ENCODE measurements around the gene NCKAP5L. TPM values are rescaled to one million over a fixed set of nuclear protein-coding genes. Genes with fewer than 3 reads are reported as not detected.

NCKAP5L gene
- total and polyA plus RNA-seq, 9 of the 15 experiments (the other 6 are each of a cell fraction or from before 2014, with no cell fraction given), result 0.01 to 14.4 (median 3.7) TPM

- TF ChIP-seq FOS (IDR thresholded peaks at IDR 0.05; ENCODE audit: extremely low read depth, insufficient read length) (no peak), FOXA1 (IDR thresholded peaks at IDR 0.05; ENCODE audit: borderline replicate concordance) (no peak), BRF1 (IDR thresholded peaks at IDR 0.05; ENCODE audit: borderline replicate concordance, extremely low read depth, insufficient read length) (no peak), ZEB2 (IDR thresholded peaks at IDR 0.05) (peak; percentile 61; the same call in 1 of the 2 replicates), ZNF277 (CRISPR knock-in tag; IDR thresholded peaks at IDR 0.05; ENCODE audit: borderline replicate concordance) (no peak), MTA1 (IDR thresholded peaks at IDR 0.05; ENCODE audit: borderline replicate concordance) (no peak), FOXP4 (CRISPR knock-in tag; IDR thresholded peaks at IDR 0.05; ENCODE audit: borderline replicate concordance) (peak; percentile 67; the same call in 1 of the 2 replicates), SMARCE1 (IDR thresholded peaks at IDR 0.05) (no peak; the same call in none of the 2 replicates), CXXC5 (CRISPR knock-in tag; IDR thresholded peaks at IDR 0.05) (peak; percentile 35), MTA2 (IDR thresholded peaks at IDR 0.05; ENCODE audit: low read depth) (no peak), ETS1 (conservative IDR thresholded peaks at IDR 0.05; ENCODE audit: control insufficient read depth, low read depth, low read length) (0 out of 2 replicates have a peak, but pooled peaks have one; percentile 32), ZNF639 (CRISPR knock-in tag; conservative IDR thresholded peaks at IDR 0.05 in 1 of 2, IDR thresholded peaks at IDR 0.05 in 1 of 2) (no peak), KHSRP (IDR thresholded peaks at IDR 0.05) (no peak), PBX2 (CRISPR knock-in tag; IDR thresholded peaks at IDR 0.05; ENCODE audit: low read depth) (no peak), PBX2 (tag; conservative IDR thresholded peaks at IDR 0.05; ENCODE audit: low read depth) (no peak), ELF4 (CRISPR knock-in tag; IDR thresholded peaks at IDR 0.05) (no peak), ZNF780A (CRISPR knock-in tag; IDR thresholded peaks at IDR 0.05) (no peak), MAFF (IDR thresholded peaks at IDR 0.05; ENCODE audit: low read length) (no peak), ZNF766 (CRISPR knock-in tag; conservative IDR thresholded peaks at IDR 0.05) (no peak)
Observed at GRCh38 chr12:49741882-49742620, 86.2 kb downstream of the NCKAP5L start (continued).

Data from K562 (cell line).